NCI-H1417 treated with DMSO at 0.1 percent for 48 hours (cell line): ENCODE measurements around the gene SULT1A1.

Experiments
- DNase-seq: peaks from one replicate; lab custom pipeline; 2025; lab: John Stamatoyannopoulos, UW

The SULT1A1 gene

GRCh38 chr16:28558456-28558855, 51.4 kb downstream of the SULT1A1 start:
- no peak for DNase-seq

DNA sequence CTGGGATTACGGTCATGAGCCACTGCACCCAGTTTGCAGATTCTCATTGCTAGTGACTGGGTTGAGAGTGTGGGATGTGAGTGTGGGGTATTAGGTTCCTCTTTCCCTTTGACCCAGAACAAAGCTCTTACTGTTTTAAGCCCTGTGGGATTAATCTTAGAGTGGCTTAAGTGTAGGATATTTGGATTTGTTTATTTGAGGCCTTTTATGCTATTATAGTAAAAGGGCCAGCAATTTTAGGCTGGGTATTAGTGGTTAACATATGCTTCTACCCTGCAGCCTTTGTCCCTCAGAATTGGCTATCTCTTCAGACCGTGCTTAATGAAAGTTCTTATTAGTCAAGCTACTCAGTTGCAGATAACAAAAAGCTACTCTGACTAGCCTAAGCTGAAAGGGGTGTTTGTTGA, 52.9 kb downstream of the SULT1A1 start:
- no peak for DNase-seq

- no peak for DNase-seq
Measured at GRCh38 chr16:28555561-28555960, 54.3 kb downstream of the SULT1A1 start.
